DMS153 (cell line): ENCODE measurements around the gene USP6NL.

Source experiments
- DNase-seq: peaks from one replicate; lab custom pipeline; 2025; lab: John Stamatoyannopoulos, UW

The USP6NL gene

DNA sequence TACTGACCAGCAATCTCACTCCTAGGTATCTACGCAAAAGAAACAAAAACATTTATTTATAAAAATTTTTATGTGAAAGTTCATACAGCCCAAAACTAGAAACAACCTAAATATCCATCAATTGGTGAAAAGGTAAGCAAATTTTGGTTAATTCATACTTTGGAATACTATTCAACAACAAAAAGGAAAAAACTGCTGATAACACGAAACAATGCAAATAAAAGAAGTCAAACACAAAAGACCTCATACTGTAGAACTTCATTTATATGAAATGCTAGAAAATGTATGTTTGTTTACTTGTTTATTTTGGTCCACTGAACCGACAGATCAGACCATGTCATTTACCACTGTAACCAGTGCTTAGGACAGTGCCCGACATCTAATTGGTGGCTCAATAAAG, 60.3 kb downstream of the USP6NL start:
- DNase-seq: no peak

DNA sequence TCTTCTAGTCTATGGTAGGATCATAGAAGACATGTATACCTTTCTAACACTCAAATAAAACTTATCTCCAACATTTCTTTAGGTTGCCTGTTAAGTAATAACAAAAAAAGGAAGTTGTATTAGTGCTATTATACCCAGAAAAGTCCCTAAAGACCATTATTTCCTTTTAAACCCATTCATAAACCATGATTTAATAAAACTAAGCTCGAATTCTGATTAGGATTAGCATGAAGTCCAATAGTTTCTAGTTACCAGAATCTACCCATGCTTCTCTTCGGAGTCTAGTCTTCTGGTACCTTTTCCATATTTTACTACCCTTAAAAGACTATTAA, 62.7 kb downstream of the USP6NL start:
- DNase-seq: no peak

DNA sequence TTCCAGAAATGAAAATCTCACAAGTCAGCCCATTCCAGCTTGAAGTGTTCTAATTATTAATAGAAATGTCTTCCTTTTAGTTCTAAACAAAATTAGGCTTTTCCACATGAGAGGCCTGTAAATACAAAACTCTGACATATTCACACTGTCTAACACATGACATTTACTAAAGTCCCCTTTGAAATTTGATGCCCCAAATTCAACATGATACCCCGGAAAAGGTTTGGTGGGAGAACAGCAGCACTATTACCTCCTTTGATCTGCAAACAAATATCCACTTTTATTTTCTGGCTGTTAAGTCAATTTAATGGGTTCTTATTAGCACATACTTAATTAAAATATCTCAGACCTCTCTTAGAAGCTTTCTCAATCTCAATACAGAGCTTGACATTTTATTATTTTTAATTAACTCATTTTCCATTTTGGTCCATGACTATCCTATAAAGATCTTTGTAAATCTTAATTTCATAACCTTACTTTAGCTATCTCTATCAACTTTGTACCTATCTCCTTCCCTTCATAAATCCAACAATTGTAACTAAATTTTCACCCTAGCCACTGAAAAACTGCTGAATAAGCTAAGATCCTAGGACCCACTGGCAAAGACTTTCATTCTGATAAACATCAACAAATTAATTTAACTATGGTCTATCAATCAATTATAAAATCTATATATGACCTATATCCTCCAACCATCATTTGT, 63.2 kb downstream of the USP6NL start:
- no peak for DNase-seq

DNA sequence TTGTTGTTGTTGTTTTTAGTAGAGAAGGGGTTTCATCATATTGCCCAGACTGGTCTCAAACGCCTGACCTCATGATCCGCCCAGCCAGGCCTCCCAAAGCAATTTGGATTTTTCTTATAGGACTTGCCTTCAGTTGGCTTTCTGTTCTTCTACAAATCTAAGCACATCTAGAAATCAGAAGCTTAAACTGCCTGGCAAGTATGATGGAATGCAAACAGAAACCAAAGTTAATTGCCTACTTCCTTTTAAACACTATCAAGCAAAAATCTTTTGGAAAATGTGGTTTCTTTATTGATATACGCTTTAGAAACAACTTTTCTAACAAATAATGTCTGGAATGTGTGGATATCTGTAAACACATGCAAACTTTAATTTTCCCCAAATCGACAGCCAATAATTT, 64.9 kb downstream of the USP6NL start:
- no peak for DNase-seq

DNA sequence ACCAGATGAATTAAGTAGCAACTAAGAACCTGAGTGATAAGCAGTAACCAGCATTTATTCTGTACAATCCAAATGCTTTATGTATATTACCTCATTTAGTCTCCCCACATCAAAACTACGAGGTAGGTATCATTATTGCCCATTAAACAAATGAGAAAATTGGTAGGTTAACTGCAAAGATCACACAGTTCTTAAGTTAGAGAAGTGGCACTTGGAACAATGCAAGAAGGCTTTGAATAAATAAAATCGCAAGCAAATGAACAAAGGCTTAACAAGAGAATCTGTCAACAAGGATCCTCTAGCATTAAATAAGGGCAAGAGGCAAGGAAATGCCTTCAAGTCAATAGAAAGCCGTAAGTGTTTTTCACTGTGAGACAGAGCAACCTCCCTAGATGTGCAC, 70.2 kb downstream of the USP6NL start:
- DNase-seq: no peak

DNA sequence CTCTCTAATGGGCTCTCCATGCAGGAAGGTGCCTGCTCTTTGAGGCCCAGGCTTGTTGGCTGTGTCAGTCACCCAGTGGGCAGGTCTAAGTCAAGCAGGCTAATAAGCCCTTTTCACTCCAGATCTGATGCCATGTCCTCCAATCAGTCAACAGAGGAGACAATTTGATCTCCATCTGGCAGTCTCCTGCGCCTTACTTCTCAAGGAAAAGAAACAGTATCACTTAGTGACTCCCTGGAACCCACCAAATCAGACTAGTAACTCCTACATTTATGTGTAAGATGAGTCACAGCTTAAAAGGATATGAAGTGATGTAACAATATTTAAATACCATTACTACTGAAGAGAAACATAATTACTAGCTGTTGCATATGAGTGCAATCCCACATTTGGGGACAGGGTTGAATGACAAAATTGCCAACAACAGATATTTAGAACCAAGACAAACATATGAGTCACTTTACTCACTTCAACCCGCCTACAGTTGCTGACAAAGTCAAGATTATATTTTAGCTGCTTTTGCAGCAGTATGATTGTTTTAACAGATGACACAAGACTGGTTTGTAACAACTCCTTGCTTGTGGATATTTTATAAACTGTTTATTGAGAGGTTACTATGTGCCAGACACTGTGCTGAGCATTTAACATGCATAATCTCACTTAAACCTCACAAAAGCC, 72.1 kb downstream of the USP6NL start:
- no peak for DNase-seq

DNA sequence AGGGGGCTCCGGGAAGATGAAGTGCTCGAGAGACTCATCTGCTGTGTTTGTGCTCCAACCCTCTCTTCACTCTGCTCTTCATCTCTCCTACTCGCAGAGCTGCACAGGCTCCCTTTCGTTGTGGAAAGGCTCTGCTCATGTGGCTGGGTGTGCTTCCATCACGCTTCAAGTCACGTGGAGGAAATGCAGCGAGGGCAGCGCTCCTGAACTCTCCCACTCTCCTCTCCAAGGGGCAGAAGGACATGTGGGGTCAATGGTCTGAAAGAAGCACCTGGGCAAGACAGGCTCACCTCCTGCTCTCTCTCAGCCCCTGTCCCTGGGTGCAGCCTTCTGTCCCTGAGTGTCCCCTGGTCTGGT, 72.6 kb downstream of the USP6NL start:
- no peak for DNase-seq

DNA sequence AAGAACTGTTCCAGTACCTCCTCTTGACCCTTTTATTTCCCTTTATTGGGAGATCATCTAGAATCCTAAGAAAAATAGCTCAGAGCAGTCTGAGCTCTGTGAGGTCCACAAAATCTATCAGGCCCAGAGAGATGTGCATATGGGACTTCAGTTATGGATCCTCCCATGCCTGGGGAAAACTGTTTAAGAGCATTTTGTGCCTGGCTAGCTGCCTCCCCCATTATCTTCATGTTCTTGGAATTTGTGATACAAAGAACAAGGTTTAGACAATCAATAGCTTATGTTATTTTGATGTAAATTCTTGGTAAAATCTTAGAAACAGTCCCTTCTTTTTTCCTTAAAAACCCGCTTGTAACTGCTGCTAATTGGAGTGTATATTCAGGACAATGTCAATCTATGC, 75.2 kb downstream of the USP6NL start:
- DNase-seq: no peak

DNA sequence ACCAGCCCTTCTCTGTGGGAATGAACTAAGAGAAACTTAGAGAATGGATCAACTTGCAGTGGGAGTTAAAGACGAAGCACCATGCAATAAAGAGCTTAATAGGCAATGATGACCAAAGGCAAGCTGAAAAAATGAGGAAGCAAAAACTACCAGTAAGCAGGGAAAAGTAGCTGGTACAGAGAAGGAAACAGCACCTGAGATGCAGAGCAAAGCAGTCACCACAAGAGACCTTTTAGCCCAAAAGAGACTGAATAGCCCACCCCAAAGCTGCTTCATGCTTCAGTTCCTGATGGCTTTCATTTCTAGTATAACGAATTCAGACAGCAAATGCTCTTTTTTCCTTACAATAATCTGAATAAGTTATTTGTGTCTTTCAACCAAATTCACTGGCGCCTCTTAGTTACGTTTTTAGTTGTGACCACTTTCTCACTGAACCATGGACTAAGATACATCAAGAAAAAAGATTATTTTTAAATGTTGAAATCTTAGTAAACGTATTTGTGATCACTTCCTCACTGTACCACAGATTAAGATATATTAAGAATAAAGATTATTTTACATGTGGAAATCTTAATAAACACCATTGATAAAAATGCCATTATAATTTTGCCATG, 76.0 kb downstream of the USP6NL start:
- no peak for DNase-seq

DNA sequence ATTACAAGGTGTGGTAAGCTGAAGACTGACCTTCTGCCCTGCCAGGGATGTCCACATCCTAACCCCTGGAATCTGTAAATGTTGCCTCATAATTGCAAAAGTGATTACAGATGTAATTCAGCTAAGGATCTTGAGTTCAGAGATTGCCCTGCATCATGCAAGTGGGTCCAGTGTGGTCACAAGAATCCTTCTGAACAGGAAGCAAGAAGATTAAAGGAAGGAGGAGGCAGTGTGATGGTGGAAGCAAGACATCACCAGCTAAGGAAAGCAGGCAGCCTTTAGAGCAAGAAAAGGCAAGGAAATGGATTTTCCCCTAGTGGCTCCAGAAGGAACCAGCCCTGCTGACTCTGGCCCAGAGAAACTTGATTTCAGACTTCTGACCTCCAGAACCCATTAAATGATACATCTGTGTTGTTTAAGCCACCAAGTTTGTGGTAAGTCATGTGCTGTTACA, 78.1 kb downstream of the USP6NL start:
- DNase-seq: no peak

DNA sequence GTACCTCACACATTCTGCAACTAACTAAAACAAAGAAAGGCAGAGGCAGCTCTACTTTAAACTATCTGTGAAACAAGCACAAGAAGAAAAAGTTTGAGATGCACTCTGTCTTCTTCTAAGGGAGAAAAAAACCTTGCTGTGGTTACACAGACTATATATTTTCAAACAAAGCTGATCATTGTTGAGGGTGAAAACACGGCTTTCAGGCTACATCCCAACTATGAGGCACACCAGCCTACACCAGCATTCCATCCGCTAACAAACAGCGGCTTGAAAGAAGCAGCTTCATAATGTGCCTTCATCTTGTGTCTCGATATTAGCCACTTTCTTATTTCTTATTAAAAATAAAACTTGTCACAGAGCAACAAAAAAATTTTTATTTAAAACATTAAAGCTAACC, 79.1 kb downstream of the USP6NL start:
- DNase-seq: no peak

DNA sequence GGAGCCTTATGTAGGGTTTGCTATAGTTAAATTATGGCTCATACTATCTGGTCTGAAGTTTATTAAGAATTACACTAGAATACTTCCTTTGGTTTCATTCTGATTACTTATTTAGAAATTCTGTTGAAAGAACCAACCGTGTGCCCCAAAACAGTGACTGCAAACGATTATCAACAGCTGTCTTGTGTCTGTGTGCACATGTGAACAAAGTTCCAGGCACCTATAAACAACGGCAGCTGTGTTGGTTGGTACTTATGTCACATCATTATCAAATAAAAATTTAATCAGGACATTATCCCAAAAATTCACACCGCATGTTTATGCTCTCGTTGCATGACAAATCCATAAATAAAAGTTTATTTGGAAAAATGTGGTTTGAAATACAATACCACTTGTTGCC, 80.6 kb downstream of the USP6NL start:
- no peak for DNase-seq

DNA sequence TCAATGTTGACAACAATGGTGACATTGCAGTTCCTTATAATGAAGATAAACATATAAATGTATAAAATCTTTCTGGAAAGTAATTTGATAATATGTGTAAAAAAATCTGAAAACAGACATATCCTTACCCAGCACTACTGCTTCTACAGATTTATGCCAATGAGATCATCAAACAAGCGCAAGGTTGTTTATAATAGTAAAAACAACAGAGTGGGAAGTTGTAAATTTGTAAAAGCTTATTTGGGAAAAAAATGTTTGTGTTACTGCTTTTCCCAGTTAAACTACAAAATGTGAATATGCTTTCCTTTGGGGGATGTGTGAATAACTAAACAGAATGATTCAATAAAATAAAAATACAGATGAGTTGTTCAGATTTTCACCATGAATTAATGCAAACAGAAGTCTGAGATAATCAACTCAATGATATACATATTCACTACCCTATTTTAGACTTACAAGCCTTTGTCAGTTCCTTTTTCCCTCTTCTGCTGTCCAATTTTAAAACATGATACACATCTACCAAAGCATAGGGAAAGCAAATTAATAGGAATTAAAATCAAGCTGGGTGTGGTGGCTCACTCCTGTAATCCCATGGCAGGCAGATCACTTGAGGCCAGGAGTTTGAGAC, 82.1 kb downstream of the USP6NL start:
- no peak for DNase-seq

DNA sequence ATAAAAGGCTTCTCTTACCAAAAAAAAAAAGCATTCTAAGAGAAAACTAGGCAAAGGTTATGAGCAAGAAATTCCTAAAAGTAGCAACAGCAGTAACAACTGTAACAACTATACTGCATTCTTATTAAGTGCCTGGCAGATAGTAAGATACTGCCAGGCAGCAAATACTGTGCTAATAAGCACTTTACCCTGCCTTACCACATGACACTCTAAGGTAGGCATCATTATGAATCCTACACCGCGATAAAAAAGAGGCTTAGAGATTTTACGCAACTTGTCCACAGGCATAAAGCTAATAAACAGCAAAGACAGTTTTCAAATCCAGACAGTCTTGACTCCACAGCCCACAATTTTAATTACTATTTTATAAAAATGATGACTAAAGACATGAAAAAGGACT, 83.2 kb downstream of the USP6NL start:
- no peak for DNase-seq

DNA sequence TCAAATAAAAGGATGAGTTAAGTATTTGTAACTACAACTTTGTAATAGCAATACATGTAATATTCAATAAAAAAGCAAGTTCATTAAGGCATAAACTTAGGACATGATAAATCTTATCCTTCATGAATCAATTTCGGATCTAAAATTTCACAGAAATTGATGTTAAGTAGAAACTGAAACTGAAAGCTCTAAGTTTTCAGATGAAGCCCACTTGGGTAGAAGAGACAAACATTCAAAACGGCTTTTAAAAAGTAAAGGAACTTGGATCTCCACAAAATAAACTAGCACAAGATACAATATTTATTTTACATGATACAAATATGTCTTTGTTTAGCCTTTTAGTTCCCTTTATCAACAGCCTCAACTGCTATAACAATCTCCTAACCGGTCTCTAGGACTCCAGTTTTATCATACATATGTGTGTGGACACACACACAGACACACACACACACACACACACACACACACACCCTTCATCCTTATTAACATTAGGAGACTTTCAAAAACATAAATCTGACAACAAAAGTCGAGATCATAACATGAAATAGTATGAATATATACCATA, 83.7 kb downstream of the USP6NL start:
- DNase-seq: no peak

DNA sequence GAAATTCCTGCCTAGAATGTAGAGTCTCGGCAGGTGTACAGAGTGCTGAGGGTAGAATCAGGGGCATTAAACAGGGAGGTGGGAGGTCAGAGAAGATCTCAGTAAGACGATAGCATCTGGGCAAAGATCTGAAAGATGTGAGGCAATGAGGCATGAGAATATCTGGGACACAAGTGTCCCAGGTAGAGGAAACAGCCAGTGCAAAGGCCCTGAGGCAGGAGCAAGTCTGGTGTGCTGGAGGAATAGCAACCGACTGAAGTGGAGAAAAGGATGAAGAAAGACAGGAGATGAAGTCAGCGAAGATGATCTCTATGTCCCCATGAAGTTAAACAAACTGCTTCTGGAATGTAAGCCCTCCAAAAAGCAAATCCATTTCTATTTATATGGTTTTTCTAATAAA, 84.4 kb downstream of the USP6NL start:
- no peak for DNase-seq

DNA sequence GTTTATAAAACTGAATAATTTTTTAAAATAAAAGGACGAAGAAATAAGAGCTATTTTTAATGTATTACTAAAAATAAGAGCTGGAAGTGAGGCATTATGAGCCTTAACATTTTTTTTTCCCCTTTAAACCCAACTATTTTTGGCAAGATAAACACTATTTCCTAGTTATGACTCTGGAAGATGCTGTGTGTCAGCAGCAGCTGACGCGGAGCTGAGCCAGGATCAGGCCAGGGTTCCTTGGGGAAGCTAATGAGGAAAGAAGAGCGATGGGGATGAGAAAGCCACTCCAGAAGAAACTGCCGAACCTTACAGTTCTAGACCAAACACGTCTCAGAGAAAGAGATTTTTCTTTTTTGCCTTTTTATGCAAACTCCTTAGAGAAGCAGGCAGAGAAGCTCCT, 85.9 kb downstream of the USP6NL start:
- DNase-seq: no peak

DNA sequence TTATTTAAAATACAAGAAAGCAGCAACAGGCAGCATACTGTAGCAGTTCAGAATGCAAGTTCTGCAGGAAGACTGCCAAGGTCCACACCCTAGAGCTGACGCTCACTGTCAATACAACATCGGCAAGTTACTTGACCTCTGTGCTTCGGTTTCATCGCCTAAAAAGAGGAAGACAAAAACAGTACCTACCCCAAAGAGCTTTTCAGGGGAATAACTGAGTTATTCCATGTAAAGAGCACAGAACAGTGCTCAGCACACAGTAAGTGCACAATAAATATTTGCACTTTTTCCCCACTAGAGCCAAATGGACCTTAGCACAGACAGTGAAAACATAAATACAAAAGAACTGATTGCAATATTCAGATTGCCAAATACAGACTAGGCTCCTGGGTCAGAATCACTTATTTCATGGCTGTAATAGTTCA, 88.6 kb downstream of the USP6NL start:
- no peak for DNase-seq

DNA sequence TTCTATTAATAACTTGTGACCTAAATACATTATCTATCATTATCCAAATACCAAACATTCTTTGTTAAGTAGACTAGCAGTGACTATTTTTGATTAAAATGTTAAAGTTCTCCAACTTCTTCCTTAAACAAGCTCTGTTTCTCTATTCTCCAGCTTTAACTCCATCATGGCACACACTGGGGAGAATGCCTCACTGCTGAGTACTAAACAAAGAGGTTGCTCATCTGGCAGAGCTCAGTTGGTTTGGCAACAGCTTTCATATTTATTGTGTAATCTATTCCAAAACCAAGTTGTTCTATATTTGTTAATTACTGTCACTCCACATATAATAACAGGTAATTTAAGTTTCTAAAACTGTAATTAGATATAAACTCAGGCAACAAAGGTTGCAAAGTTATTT, 89.6 kb downstream of the USP6NL start:
- no peak for DNase-seq

DNA sequence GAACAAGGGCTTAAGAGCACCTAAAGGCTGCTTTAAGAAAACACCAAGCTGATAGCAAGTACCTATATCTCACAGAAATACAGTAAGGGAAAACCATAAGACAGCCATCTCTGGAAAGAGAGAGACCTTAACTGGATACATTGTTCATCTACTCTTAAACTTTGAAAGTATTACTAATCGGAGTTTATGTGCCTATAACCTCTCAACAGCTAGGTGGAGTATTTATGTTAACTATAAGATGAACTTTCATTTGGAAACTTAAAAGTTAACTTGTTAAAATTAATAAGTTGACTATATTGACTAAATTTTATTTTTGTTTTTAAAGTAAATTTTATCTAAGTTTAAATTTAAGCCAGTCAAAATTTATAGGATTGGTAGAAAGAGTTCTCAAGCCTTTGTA, 90.6 kb downstream of the USP6NL start:
- no peak for DNase-seq

DNA sequence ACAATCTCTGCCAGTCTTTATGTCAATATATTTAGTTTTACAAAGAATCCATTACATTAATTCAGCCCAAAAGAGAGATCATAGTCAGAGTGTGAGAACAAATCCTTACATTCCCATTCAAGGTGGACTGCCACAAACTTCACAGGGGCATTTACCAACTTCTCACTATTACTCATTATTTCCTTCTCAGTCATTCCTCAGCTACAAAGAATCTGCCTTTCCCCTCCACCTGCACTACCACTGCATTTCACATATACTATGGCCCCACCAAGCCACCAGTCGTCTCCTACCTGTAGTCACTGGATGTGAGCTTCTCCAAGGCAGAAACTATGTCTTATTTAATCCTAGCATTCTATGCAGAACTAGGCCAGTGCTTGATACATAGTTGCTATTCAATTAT, 94.3 kb downstream of the USP6NL start:
- DNase-seq: no peak

DNA sequence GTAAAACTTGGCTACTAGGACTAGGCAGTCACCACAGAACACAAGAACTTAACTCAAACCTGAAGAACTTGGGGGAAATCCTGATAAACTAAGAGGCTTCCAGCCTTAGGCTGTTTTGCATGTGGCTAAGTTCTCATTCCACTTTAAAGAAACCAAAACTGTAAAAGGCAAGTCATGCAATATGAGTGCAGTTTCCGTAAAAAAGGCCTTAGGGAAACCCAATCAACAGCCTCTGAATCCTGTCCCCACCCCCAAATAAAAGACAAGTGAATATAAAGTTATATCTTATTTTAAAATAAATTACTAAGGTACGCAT, 95.1 kb downstream of the USP6NL start:
- DNase-seq: no peak
